Activated CD4-positive, alpha-beta T cell treated with anti-CD3 and anti-CD28 coated beads, Interleukin-2, amount 50 U/mL, for 48 hours (primary cell): ENCODE measurements around the gene AFAP1L2.
"Not testable (repeated sequence)": the region's sequence is repeated elsewhere in the genome, so short reads cannot be mapped to it uniquely, and the experiment has no call there.

Experiments
- DNase-seq, 2 experiments: peaks; one replicate each; pipeline ENCODE4 v3.0.0-alpha.2; 2020

AFAP1L2 gene

DNA sequence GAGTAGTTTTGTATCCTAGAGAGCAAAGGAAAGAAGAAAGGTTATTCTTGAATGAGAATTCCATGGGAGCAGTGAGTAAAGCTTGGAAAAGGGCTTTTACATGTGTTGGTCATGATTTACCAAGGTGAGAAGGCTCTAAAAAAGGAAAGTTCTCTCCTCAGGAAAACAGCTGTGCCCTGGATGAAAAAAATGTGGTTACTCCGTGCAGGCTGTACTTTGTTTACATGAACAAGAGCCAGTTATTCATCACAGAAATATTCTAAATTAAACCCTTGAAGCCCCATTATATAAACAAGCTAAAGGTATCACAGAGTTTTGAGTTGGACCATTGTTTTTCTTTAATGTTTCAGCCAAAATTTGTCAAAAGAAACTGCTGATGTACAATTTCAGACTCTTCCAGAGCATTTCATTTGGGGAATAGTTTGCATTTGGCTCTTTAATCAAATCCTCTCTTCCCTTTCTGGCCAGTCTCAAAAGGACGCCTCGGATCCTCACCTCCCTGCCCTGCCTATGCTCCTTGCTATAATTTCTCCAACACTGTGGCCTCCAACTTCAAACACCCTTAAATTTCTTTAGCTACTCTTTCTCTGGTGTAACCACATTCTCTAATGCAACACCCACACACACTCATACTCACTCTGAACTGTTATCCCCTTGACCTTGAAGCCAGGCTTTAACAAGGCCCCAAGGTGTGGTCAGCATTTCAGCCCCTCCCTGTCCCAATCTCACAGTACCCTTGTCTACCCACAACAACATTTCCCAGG is 47.4 kb downstream of the AFAP1L2 start:
- DNase-seq = no peak

DNA sequence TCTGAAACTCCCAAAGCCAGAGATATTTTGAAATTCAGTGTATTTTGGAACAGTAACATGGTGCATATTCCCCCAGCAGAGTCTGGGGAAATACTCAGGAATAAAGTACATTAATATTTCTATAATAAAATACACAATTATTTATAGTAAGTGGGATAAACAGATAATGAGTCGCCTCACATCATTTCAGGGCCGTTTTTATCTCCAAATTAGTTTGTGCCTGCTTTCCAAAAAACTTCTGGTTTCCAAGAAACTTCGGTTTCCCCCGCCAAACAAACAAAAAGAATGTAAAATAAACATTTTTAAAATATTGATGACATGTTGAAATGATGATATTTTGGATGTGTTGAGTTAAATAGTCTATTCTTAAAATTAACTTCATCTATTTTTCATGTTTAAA is 48.2 kb downstream of the AFAP1L2 start:
- DNase-seq = no peak

DNA sequence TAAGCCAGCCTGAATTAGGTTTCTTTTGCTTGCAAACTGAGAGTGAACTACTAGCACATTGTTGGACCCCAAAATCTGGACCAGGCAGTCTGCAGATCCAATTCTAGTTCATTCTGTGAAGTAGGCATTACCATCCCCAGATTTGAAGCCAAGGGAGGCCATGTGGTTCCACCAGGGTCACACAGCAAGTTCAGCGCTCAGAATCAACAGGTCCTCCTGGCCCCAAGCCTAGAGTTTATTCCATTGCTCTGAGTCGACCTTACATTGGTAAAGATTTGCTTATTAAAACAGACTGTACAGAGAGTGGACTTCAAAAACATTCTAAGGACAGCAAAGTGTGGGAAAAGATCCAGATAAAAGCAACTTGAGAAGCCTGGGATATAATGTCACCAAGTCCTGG is 50.9 kb downstream of the AFAP1L2 start:
- DNase-seq = no peak

GRCh38 chr10:114352653-114353298 is 51.5 kb downstream of the AFAP1L2 start:
- DNase-seq = no peak

DNA sequence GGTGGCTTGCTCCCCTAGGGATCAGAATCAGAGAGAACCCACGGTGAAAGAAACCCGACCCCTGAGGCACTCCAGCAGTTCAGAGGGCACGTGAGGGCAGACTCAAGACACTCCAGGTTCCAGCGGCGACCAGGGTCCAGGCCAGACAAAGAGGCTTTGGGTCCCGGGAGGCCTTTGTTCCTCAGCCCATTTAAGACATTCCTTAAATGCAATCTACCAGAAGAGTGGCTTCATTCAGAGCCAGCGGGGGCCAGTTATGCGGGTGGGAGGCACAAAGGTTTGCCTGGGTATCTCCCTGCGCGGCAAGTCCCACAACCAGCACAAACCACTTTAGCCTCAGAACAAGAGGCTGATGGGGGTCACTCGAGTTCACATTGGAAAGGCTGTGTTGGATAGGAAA is 53.6 kb downstream of the AFAP1L2 start:
- no peak for DNase-seq

DNA sequence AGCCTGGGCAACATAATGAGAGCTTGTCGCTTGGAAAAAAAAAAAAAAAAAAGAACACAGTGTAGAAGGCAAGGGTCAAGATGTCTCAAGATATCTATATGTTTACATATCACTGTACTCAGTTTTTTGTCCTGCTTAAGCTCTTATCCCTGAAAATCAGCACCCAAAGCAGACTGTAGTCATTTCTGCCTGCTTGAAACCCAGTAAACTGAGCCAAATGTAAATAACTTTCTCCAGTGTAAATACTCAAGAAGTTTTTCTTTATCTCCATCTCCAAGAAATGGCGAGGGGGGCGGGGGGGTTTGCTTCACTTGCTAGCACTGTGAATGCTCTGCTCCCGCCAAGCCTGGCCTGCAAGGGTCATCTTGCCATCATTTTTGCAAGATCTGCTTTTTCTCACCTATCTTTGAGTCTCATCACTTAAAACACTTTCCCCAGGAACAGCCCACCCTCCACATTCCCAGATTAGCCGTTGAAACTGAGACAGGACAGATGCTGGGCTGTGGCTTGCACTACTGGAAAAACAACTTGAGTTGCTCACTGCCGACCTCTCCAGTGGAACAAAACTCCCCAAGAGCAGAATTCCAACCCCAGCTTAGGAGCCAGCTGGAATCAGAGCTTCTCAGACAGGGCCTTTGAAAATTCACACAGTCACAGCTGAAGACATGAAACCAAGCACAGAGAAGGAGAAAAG is 54.6 kb downstream of the AFAP1L2 start:
- no peak for DNase-seq

DNA sequence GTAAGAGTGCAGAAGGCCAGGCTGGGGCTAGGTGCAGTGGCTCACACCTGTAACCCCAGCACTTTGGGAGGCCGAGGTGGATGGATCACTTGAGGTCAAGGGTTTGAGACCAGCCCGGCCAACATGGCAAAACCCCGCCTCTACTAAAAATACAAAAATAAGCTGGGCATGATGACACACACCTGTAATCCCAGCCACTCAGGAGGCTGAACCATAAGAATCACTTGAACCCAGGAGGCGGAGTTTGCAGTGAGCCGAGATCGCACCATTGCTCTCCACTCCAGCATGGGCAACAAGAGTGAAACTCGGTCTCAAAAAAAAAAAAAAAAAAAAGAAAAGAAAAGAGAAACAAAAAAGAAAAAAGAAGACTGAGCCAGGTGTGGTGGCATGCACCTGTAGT is 55.2 kb downstream of the AFAP1L2 start:
- DNase-seq = not testable (repeated sequence)

GRCh38 chr10:114347791-114348190 is 56.5 kb downstream of the AFAP1L2 start:
- no peak for DNase-seq

DNA sequence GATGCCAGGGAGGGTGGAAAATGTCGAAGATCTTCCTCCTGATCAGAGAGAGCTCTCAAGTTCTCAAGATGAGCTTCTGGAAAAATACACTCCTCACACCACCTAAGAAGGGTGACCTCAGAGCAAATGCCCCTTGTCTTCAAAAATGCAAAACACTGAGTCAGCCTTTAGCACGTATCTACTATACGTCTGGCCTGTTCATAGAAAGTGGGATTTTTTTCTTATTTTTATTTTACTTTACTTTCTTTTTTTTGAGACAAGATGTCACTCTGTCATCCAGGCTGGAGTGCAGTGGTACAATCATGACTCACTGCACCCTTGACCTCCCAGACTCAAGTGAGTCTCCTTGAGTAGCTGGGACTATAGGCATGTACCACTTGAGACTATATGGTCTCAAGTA is 57.1 kb downstream of the AFAP1L2 start:
- DNase-seq = no peak

GRCh38 chr10:114346176-114347031 is 57.9 kb downstream of the AFAP1L2 start:
- DNase-seq = no peak

DNA sequence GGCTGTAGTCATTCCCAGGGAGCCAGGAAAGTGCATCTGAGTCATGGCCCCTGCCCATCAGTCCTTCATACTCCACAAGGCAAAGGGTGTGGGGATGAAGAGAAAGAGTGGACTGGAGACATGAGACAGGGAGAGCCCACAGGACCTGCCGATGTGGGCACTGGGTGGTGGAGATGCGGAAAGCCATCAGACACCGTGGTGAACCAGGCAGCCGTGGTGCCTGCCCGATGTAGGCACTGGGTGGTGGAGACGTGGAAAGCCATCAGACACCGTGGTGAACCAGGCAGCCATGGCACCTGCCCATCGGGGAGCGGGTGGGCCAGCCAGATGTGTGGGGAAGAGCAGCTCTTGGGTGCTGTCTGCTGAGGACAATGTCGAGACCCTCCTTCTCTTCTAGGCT is 58.6 kb downstream of the AFAP1L2 start:
- DNase-seq = no peak

- DNase-seq = no peak
These were observed 60.4 kb downstream of the AFAP1L2 start for GRCh38 chr10:114343623-114344505.

GRCh38 chr10:114342976-114343375 is 61.3 kb downstream of the AFAP1L2 start:
- DNase-seq = no peak

GRCh38 chr10:114340816-114341215 is 63.5 kb downstream of the AFAP1L2 start:
- no peak for DNase-seq

DNA sequence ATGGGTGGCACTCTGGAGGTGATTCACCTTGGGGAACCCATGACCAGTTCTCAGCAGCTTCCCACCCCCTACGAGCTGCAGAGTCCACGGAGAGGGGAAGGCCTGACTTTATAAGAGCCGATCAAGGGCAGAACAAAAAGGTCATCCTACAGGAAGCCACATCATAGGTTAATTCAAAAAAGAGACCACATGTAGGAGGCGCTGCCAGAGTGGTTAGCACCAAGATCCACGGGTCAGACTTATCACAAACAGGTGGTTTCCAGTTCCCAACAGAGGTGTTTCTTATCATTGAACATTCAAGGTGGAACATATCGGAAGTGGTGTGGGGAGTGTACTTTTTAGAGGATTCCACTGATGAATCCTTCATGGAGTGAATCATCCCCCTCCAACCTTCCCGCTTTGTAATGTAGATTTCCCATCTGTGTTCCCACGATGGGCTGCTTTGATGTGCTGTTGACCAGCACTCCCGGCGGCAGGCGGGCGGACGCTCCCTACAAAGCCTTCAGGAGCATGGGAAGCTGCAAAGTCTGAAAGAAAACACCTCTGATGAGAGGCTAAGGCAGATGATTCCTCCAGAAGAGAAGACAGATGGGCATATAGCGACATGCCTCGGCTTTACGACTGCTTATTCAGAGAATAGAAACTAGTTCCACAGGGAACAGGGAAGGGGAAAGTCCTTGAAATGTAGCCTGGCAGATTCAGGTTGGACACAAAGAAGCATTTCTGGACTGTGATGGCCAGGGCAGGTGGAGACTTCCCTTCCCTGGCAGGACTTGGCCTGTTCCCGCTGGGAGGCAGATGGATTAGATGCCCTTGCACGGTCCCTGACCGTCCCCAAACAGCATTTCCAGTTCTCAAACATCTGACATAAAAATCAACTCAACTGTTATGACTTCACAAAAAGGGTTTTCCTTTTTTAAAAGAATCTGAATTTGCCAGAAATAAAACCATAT is 66.5 kb downstream of the AFAP1L2 start:
- peak; percentile 3 to 6 for DNase-seq

DNA sequence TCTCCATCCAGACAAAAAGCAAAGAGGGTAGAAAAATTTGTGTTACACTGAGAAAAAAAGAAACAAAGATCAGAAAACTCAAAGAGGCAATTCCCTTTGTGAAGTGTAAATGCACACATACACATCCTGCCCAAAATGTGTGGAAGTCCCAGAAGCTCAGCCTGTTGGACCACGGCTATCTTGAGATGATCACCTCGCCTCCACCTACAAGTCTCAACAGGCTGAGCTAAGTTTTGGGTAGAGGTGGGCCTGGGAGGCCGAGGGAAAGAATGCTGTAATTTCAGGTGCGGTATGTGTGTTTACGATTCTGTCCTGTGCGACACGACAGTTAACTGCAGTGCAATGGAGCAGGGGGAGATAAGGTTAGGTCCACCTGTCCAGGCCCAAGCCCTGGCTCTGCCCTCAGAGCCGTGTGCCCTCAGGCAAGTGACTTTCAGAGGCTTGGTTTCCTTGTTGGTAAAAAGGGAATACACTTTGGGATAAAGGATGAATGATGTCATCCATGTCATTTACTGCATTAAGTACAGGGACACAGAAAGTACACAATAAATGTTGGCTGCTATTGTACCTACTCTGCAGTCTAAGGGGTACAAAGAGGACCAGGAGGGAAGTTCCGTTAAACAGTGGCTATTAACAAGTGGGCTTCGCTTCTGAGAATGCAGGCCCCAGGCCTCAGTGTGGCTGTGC is 67.3 kb downstream of the AFAP1L2 start:
- DNase-seq = no peak

DNA sequence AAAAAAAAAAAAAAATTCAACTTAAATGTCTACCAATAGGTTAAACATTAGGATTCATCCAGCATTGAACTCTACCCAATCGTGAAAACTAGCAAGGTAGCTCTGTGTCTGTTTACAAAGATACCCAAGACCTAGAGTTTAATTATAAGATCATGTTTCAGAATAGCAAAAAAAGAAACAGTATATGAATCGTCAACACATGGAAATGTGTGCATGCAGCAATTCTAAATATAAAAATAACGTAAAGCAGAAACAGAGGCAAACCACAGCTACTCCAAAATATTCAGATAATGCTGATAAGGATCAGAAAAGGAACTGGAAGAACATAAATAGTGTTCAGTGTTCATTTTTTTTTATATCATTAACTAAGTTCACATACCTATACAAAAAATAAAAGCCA is 68.7 kb downstream of the AFAP1L2 start:
- DNase-seq = no peak

DNA sequence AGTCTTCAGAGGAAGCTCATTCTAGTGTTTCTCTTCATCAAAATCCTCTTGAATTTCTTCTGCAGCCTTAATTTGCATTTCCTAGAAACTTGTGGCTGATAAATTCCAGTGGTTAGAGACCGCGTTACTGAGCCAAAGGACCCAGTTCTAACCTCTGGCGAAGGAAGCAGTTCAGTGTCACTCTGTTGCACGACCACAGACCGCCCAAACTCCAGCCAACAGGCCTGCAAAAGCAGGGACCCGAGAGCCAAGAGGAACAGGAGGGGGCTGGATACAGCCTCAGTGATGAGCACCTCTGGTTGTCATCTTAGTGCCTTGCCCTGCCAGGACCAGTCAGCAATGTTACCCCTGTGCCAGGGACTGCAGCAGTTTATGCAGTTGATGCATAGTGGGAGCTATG is 70.0 kb downstream of the AFAP1L2 start:
- no peak for DNase-seq

DNA sequence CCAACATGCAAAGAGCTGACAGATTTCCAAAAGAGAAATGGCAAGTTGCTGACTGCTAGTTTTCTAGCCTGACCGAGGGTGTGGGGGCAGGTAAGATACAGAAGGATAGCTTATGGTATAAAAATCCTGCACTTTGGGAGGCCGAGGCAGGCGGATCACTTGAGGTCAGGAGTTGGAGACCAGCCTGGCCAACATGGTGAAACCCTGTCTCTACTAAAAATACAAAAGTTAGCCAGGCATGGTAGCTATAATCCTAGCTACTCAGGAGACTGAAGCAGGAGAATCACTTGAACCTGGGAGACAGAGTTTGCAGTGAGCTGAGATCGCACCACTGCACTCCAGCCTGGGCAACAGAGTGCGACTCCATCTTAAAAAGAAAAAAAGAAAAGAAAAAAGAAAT is 70.9 kb downstream of the AFAP1L2 start:
- DNase-seq = not testable (repeated sequence)
